SK-N-SH (cell line): ENCODE results near the gene PYGM. TPM values are rescaled to one million over a fixed set of nuclear protein-coding genes. Genes with fewer than 3 reads are reported as not detected.

Experiments used
- CTCF ChIA-PET: fragments of 300-600, 350-600 bp; formaldehyde crosslinking; extraction: SDS; loops from one replicate; lab custom pipeline; 2021; lab: Yijun Ruan, JAX
- POLR2A ChIA-PET: fragments of 350-600 bp; sonication (Branson Sonifier 250); formaldehyde crosslinking; extraction: SDS; loops from one replicate; lab custom pipeline; 2020; ENCODE audit warnings: antibody characterized with exemption, inconsistent platforms; lab: Yijun Ruan, JAX
- DNase-seq: peaks from one replicate; pipeline ENCODE4 v3.0.0; 2012
- H2AFZ ChIP-seq: fragments of 200-600 bp; sonication (generic); 2 replicates; pipeline ENCODE4 v1.8.1; 2016; ENCODE audit warnings: antibody characterized with exemption, mild to moderate bottlenecking, low read depth
- H3F3A ChIP-seq: fragments of 200-600 bp; sonication (generic); replicated peaks from 2 replicates; pipeline ENCODE3; 2016; ENCODE audit warnings: antibody characterized with exemption, mild to moderate bottlenecking; ENCODE audit not compliant: insufficient read depth
- H3K27ac ChIP-seq, 2 experiments: fragments of 200-500 bp in 1 of 2; fragments of 200-600 bp in 1 of 2; sonication (Bioruptor generic) in 1 of 2; sonication (generic), shearing (Covaris generic) in 1 of 2; 2 replicates each; pipeline versions ENCODE4 v1.5.1 to v1.6.1; 2014 to 2016; ENCODE audit warnings: low read depth in 2 of 2, inconsistent platforms in 1 of 2, low read length in 1 of 2, mild to moderate bottlenecking in 1 of 2, mixed read lengths in 1 of 2
- H3K27me3 ChIP-seq: fragments of 200-600 bp; sonication (generic), shearing (Covaris generic); 2 replicates; pipeline ENCODE4 v1.6.1; 2016; ENCODE audit warnings: mixed run types; ENCODE audit not compliant: insufficient read depth
- H3K36me3 ChIP-seq, 2 experiments: fragments of 200-500 bp in 1 of 2; fragments of 200-600 bp in 1 of 2; sonication (Bioruptor generic) in 1 of 2; sonication (generic) in 1 of 2; replicated peaks in 1 of 2; 2 replicates each; pipeline versions ENCODE3 to v1.5.1; 2014 to 2016; ENCODE audit warnings: low read length in 1 of 2, mild to moderate bottlenecking in 1 of 2; ENCODE audit not compliant: insufficient read depth in 2 of 2, control insufficient read depth in 1 of 2
- H3K4me1 ChIP-seq, 2 experiments: fragments of 200-500 bp in 1 of 2; fragments of 200-600 bp in 1 of 2; sonication (Bioruptor generic) in 1 of 2; sonication (generic), shearing (Covaris generic) in 1 of 2; 2 replicates each; pipeline versions ENCODE4 v1.5.1 to v1.6.1; 2014 to 2016; ENCODE audit warnings: low read depth in 1 of 2, low read length in 1 of 2, mixed run types in 1 of 2; ENCODE audit not compliant: insufficient read depth in 2 of 2, control insufficient read depth in 1 of 2
- H3K4me2 ChIP-seq: fragments of 200-600 bp; sonication (generic), shearing (Covaris generic); 2 replicates; pipeline ENCODE4 v1.6.1; 2017; ENCODE audit warnings: mixed run types
- H3K4me3 ChIP-seq, 2 experiments: fragments of 200-500 bp in 1 of 2; fragments of 200-600 bp in 1 of 2; sonication (Bioruptor generic) in 1 of 2; sonication (generic), shearing (Covaris generic) in 1 of 2; 2 replicates each; pipeline versions ENCODE4 v1.5.1 to v1.8.1; 2014 to 2016; ENCODE audit warnings: low read depth in 2 of 2, inconsistent platforms in 1 of 2, low read length in 1 of 2, mild to moderate bottlenecking in 1 of 2, mixed read lengths in 1 of 2, moderate library complexity in 1 of 2
- H3K79me2 ChIP-seq: fragments of 200-600 bp; sonication (generic); 2 replicates; pipeline ENCODE4 v1.8.1; 2017; ENCODE audit warnings: mild to moderate bottlenecking; ENCODE audit not compliant: insufficient read depth
- H3K9ac ChIP-seq: fragments of 200-600 bp; sonication (generic); 2 replicates; pipeline ENCODE4 v1.6.1; 2017; ENCODE audit warnings: mixed run types
- H3K9me2 ChIP-seq: fragments of 200-600 bp; sonication (generic); 2 replicates; pipeline ENCODE4 v1.6.1; 2017; ENCODE audit warnings: mixed run types
- H3K9me3 ChIP-seq: fragments of 200-600 bp; sonication (generic); 2 replicates; pipeline ENCODE4 v1.6.1; 2017; ENCODE audit warnings: mixed run types, mild to moderate bottlenecking, moderate library complexity
- H4K20me1 ChIP-seq: fragments of 200-600 bp; sonication (generic); 2 replicates; pipeline ENCODE4 v1.6.1; 2017; ENCODE audit warnings: mild to moderate bottlenecking, mixed run types; ENCODE audit not compliant: insufficient read depth
- CHD2 ChIP-seq: fragments of 150-350 bp; IDR thresholded peaks from 2 replicates; pipeline ENCODE4 v1.6.1; 2018; ENCODE audit warnings: low read length; ENCODE audit not compliant: partially characterized antibody
- ELF1 ChIP-seq: IDR thresholded peaks from 2 replicates; pipeline ENCODE4 v1.4.0; 2012
- EP300 ChIP-seq, 2 experiments: IDR thresholded peaks; 2 replicates each; pipeline versions ENCODE4 v1.4.0 to v1.6.1; 2012; ENCODE audit warnings: borderline replicate concordance in 1 of 2, low read depth in 1 of 2, low read length in 1 of 2
- EZH2phosphoT487 ChIP-seq: fragments of 200-600 bp; sonication (generic); IDR thresholded peaks from 2 replicates; pipeline ENCODE4 v1.6.1; 2017; ENCODE audit warnings: low read depth, mixed run types, mild to moderate bottlenecking, antibody characterized with exemption, moderate library complexity, borderline replicate concordance
- FOSL2 ChIP-seq: IDR thresholded peaks from 2 replicates; pipeline ENCODE4 v1.4.0; 2012; ENCODE audit warnings: low read depth, mild to moderate bottlenecking, moderate library complexity, borderline replicate concordance
- FOXJ3 ChIP-seq: sonication (generic); formaldehyde crosslinking; IDR thresholded peaks from 2 replicates; pipeline ENCODE4 v1.5.1; 2020; ENCODE audit warnings: mild to moderate bottlenecking, missing genetic modification reagents
- FOXM1 ChIP-seq: IDR thresholded peaks from 2 replicates; pipeline ENCODE4 v1.4.0; 2012; ENCODE audit warnings: low read depth, mild to moderate bottlenecking
- GABPA ChIP-seq: IDR thresholded peaks from 2 replicates; pipeline ENCODE4 v1.4.0; 2012; ENCODE audit warnings: low read depth, mild to moderate bottlenecking
- MAX ChIP-seq: IDR thresholded peaks from 2 replicates; pipeline ENCODE4 v1.4.0; 2012; ENCODE audit warnings: low read depth
- MEF2A ChIP-seq: IDR thresholded peaks from 2 replicates; pipeline ENCODE4 v1.4.0; 2012; ENCODE audit warnings: low read depth, borderline replicate concordance
- NFIC ChIP-seq: IDR thresholded peaks from 2 replicates; pipeline ENCODE4 v1.4.0; 2012; ENCODE audit warnings: borderline replicate concordance
- NRF1 ChIP-seq: IDR thresholded peaks from 2 replicates; pipeline ENCODE4 v1.6.1; 2012; ENCODE audit warnings: low read depth, mild to moderate bottlenecking, low read length
- POLR2AphosphoS5 ChIP-seq: IDR thresholded peaks from 2 replicates; pipeline ENCODE4 v1.6.1; 2012; ENCODE audit warnings: low read depth, low read length
- RAD21 ChIP-seq: IDR thresholded peaks from 2 replicates; pipeline ENCODE4 v1.6.1; 2012; ENCODE audit warnings: mild to moderate bottlenecking, low read length
- RCOR1 ChIP-seq: fragments of 150-350 bp; IDR thresholded peaks from 2 replicates; pipeline ENCODE4 v1.6.1; 2017; ENCODE audit warnings: antibody characterized with exemption, low read length
- RFX5 ChIP-seq: IDR thresholded peaks from 2 replicates; pipeline ENCODE4 v1.6.1; 2012; ENCODE audit warnings: mild to moderate bottlenecking, improper control_type of control experiment, low read length
- RXRA ChIP-seq: IDR thresholded peaks from 2 replicates; pipeline ENCODE4 v1.4.0; 2012; ENCODE audit warnings: low read depth, mild to moderate bottlenecking, borderline replicate concordance
- SIN3A ChIP-seq: IDR thresholded peaks from 2 replicates; pipeline ENCODE4 v1.6.1; 2012; ENCODE audit warnings: low read depth, mild to moderate bottlenecking, low read length, moderate library complexity, borderline replicate concordance
- SMC3 ChIP-seq: IDR thresholded peaks from 2 replicates; pipeline ENCODE4 v1.6.1; 2012; ENCODE audit warnings: low read depth, low read length, improper control_type of control experiment
- TAF1 ChIP-seq: IDR thresholded peaks from 2 replicates; pipeline ENCODE4 v1.6.1; 2012; ENCODE audit warnings: low read depth, mild to moderate bottlenecking, low read length, moderate library complexity, borderline replicate concordance
- TCF12 ChIP-seq: IDR thresholded peaks from 2 replicates; pipeline ENCODE4 v1.4.0; 2012
- TEAD4 ChIP-seq: IDR thresholded peaks from 2 replicates; pipeline ENCODE4 v1.4.0; 2012; ENCODE audit warnings: mild to moderate bottlenecking, borderline replicate concordance; ENCODE audit not compliant: insufficient read depth
- YY1 ChIP-seq: IDR thresholded peaks from 2 replicates; pipeline ENCODE4 v1.4.0; 2012; ENCODE audit warnings: low read depth, mild to moderate bottlenecking
- WGBS: methylation state at CpG from one replicate; pipeline ENCODE4 v1.1.6; 2017; ENCODE audit warnings: low lambda C conversion rate; 5-methylcytosine and 5-hydroxymethylcytosine counted together
- polyA plus RNA-seq, 3 experiments: library from polyadenylated mRNA; depleted of rRNA; stranded (reverse); fragments of >200 nt; gene quantifications; 2 replicates each; pipeline ENCODE4 v1.2.3, GENCODE V29; 2012
- TF ChIP-seq, protein P1 (sequence below): IDR thresholded peaks from 2 replicates; pipeline ENCODE4 v1.6.1; 2012; ENCODE audit warnings: mild to moderate bottlenecking, low read depth, low read length, moderate library complexity

Gene PYGM
- polyA plus RNA-seq, 1 of the 3 experiments (the other 2 are of a cell fraction): 0.08 TPM

DNA sequence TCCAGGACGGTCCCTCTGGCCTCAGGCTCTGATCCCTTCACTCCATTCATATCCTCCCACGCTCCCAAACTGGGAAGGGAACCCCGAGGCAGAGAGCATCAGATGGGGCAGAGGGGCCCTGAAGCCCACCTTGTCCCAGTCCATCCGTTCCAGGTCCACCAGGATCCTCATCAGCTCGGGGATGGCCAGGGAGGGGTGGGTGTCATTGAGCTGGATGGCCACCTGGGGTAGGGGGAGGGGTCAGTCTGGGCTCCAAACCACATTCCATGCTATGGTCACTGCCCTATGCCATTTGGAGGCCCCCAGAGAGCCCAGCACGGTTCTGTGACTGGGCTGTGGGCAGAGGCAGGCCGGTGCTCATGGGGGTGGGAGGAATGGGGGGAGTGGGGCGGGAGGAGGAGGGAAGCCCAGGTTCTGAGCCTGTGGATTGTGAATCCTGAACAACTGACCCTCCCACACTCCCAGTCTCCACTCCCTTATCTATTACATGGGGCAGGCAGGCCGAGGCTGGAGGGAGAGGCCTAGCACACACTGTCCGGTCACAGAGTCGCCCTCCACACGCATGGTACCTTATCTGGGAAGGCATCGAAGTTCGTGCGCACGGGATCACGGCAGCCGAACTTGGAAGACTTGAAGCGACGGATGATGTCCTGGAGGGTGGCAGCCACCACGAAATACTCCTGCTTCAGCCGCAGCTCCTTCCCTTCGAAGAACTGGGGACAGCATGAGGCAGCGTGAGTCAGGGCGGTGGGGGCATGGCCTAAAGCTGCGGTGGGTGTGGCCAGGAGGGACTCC is 5.5 kb downstream of the PYGM start:
- Histone ChIP-seq H4K20me1 (no peaks in the 10 kb centered on the region), H3K9me2 (no peaks in the 10 kb centered on the region), H2AFZ (no peak overlapping the region), H3K4me3 (no peak overlapping the region), H3K4me1 (peaks cover 0 to 2% of the 10 kb centered on the region in 2 experiments; a peak in 1 of 4 replicates), H3K9ac (no peak overlapping the region), H3K4me2 (no peak overlapping the region), H3K27ac (no peak overlapping the region), H3F3A (peaks cover 3% of the 10 kb centered on the region), H3K27me3 (no peaks in the 10 kb centered on the region), H3K79me2 (no peaks in the 10 kb centered on the region), H3K9me3 (no peaks in the 10 kb centered on the region), H3K36me3 (no peaks in the 10 kb centered on the region)
- WGBS: 89% methylated on average over 24 of the region's 26 CpGs
- no peak for DNase-seq
- ChIA-PET CTCF (interaction anchor here (1.3 to 3.4 kb wide), 3 partner anchors 10 to 14 kb away, joined by 6 to 15 read pairs (median 10); partner anchors contain the start of gene RASGRP2), POLR2A (no interaction called here)
- TF ChIP-seq NRF1: no peak
- no peak for TF ChIP-seq ELF1
- TF ChIP-seq SMC3: no peak
- no peak for TF ChIP-seq CHD2
- no peak for TF ChIP-seq TAF1
- TF ChIP-seq YY1: no peak
- TF ChIP-seq RFX5: no peak
- no peak for TF ChIP-seq GABPA
- TF ChIP-seq RAD21: no peak
- no peak for TF ChIP-seq RXRA
- TF ChIP-seq RCOR1: no peak
- TF ChIP-seq EP300 (IDR thresholded peaks at IDR 0.05; ENCODE audit: borderline replicate concordance in 1 of 2, low read depth in 1 of 2, low read length in 1 of 2): no peak
- TF ChIP-seq MEF2A: no peak
- no peak for TF ChIP-seq TEAD4

DNA sequence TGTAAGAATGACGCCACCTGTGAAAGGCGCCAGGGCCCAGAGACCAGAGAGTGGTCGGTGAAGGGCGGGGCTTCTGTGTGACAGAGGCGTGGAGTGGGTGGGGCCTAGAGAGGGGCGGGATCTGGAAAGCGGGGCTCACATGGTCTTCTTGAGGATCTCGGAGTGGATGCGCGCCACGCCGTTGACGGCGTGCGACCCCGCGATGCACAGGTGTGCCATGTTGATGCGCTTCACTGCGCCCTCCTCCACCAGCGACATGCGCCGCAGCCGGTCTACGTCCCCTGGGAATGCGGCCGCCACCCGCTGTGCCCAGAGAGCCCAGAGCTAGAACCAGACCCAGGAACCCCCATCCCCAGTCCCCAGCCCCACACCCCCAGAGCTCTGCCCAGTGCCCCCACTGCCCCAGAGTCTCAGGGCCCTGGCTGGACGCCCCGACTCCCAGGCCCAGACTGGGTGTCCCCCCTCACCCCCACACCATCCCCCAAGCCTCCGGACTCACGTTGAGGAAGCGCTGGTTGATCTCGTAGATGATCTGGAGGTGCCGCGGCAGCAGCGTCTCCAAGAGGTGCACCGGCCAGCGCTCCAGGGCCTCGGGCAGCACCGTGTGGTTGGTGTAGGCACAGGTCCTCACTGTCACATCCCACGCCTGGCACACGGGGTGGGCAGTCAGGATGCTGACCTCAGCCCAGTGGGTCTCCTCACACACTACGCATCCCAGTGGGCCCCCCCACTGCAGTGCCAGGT is 6.2 kb downstream of the PYGM start:
- Histone ChIP-seq H3K4me2 (no peak overlapping the region), H2AFZ (no peak overlapping the region), H3K27me3 (no peaks in the 10 kb centered on the region), H3K9me2 (no peaks in the 10 kb centered on the region), H3K4me3 (no peak overlapping the region), H4K20me1 (no peaks in the 10 kb centered on the region), H3K79me2 (no peaks in the 10 kb centered on the region), H3K4me1 (no peaks in the 10 kb centered on the region; a peak in 1 of 4 replicates), H3K9ac (no peak overlapping the region), H3K36me3 (no peaks in the 10 kb centered on the region), H3K9me3 (no peaks in the 10 kb centered on the region), H3K27ac (no peak overlapping the region), H3F3A (peaks cover 11% of the 10 kb centered on the region)
- ChIA-PET POLR2A (no interaction called here), CTCF (interaction anchor here (2.8 to 3.4 kb wide), 2 partner anchors 10 to 15 kb away, joined by 10 to 15 read pairs; partner anchors contain the start of gene RASGRP2)
- WGBS: 95% methylated on average over 27 of the region's 43 CpGs
- no peak for DNase-seq
- TF ChIP-seq EZH2phosphoT487 (no peak), NRF1 (no peak), FOSL2 (no peak), RAD21 (no peak), FOXM1 (no peak), MEF2A (no peak), NFIC (no peak), EP300 (IDR thresholded peaks at IDR 0.05; ENCODE audit: borderline replicate concordance in 1 of 2, low read depth in 1 of 2, low read length in 1 of 2) (no peak), TCF12 (no peak), MAX (no peak), RXRA (no peak), SMC3 (no peak), RCOR1 (no peak), POLR2AphosphoS5 (no peak), SIN3A (no peak), FOXJ3 (CRISPR knock-in tag) (no peak)
- TF ChIP-seq, protein P1, sequence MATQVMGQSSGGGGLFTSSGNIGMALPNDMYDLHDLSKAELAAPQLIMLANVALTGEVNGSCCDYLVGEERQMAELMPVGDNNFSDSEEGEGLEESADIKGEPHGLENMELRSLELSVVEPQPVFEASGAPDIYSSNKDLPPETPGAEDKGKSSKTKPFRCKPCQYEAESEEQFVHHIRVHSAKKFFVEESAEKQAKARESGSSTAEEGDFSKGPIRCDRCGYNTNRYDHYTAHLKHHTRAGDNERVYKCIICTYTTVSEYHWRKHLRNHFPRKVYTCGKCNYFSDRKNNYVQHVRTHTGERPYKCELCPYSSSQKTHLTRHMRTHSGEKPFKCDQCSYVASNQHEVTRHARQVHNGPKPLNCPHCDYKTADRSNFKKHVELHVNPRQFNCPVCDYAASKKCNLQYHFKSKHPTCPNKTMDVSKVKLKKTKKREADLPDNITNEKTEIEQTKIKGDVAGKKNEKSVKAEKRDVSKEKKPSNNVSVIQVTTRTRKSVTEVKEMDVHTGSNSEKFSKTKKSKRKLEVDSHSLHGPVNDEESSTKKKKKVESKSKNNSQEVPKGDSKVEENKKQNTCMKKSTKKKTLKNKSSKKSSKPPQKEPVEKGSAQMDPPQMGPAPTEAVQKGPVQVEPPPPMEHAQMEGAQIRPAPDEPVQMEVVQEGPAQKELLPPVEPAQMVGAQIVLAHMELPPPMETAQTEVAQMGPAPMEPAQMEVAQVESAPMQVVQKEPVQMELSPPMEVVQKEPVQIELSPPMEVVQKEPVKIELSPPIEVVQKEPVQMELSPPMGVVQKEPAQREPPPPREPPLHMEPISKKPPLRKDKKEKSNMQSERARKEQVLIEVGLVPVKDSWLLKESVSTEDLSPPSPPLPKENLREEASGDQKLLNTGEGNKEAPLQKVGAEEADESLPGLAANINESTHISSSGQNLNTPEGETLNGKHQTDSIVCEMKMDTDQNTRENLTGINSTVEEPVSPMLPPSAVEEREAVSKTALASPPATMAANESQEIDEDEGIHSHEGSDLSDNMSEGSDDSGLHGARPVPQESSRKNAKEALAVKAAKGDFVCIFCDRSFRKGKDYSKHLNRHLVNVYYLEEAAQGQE: no peak
